Stimulated activated CD8-positive, alpha-beta memory T cell treated with anti-CD3 and anti-CD28 coated beads, Interleukin-15, amount 100 ng/mL, for 1 hour (primary cell): ENCODE data around the gene VSX1.

ENCODE experiments used
- DNase-seq: peaks from one replicate; pipeline ENCODE4 v3.0.0-alpha.2; 2020; ENCODE audit warnings: low read depth

The VSX1 gene

GRCh38 chr20:25065625-25066338 is 16.2 kb downstream of the VSX1 start:
- peak; percentile 42 for DNase-seq

- DNase-seq, result no peak
Measured at GRCh38 chr20:25065072-25065624, 16.8 kb downstream of the VSX1 start.

GRCh38 chr20:25064561-25065071 is 17.3 kb downstream of the VSX1 start:
- no peak for DNase-seq

GRCh38 chr20:25063981-25064380 is 18.0 kb downstream of the VSX1 start:
- no peak for DNase-seq

GRCh38 chr20:25063546-25063945 is 18.4 kb downstream of the VSX1 start:
- no peak for DNase-seq

GRCh38 chr20:25062841-25063240 is 19.1 kb downstream of the VSX1 start:
- DNase-seq, result no peak

- DNase-seq, result no peak
Measured at GRCh38 chr20:25061821-25062530, 20.0 kb downstream of the VSX1 start.

GRCh38 chr20:25061103-25061799 is 20.7 kb downstream of the VSX1 start:
- no peak for DNase-seq

GRCh38 chr20:25059866-25060465 is 22.0 kb downstream of the VSX1 start:
- DNase-seq, result no peak

- no peak for DNase-seq
Measured at GRCh38 chr20:25058847-25059810, 22.8 kb downstream of the VSX1 start.

- peak; percentile 43 for DNase-seq
Measured at GRCh38 chr20:25058051-25058846, 23.7 kb downstream of the VSX1 start, which contains the start of gene ACSS1. TSS of gene ACSS1 (minus strand) at chr20:25058139. CDS start at chr20:25058102, 37 bp downstream.

- DNase-seq, result peak; percentile 40
Measured at GRCh38 chr20:25057234-25058050, 24.5 kb downstream of the VSX1 start.

GRCh38 chr20:25056690-25057233 is 25.2 kb downstream of the VSX1 start:
- no peak for DNase-seq

GRCh38 chr20:25055711-25056495 is 26.0 kb downstream of the VSX1 start:
- DNase-seq, result no peak

GRCh38 chr20:25054995-25055629 is 26.8 kb downstream of the VSX1 start:
- no peak for DNase-seq

- no peak for DNase-seq
Measured at GRCh38 chr20:25054096-25054820, 27.7 kb downstream of the VSX1 start.
